Measurements from ENCODE around the gene ZNRF1.
"Not testable (repeated sequence)": the region's sequence is repeated elsewhere in the genome, so short reads cannot be mapped to it uniquely, and the experiment has no call there.

The ZNRF1 gene

DNA sequence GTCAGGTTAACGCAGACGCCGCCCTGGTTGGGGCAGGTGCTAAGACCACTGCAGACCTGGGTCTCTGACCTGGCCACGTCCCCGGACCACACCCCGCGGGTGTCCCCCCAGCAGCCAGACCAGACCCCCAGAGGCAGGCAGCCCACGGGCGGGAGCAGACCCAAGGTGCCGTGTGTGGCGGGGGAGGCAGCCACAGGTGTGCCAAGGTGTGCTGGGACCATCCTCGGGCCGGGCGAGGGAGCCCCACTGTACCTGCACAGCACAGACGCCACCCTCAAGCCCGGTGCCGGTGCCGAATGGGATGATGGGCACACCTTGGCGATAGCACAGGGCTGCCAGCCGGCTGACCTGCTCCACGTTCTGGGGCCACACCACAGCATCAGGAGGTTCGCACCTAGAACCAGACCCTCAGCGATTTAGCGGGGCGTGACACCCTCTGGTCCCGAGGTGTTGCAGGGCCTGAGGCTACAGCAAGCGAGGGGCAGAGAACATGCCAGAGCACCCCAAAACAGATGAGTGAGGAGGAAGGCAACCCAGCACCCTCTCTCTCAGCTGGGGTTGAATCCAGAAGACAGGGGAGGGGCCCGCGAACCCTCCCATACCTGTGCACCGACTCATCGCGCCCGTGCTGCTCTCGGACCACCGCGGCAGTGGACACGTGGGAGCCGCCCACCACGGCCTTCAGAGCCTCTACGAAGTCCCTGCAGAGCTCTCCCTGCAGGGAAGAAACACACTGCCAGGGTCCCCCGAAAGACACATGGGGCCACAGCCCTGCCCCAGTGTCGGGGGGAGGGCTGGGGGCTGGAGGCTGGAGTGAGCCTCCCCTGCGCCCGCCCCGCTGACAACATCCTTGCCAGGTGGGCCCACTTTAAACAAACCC is 116.4 kb downstream of the ZNRF1 start:
- DNase-seq (ENCODE audit: low read depth), result no peak

DNA sequence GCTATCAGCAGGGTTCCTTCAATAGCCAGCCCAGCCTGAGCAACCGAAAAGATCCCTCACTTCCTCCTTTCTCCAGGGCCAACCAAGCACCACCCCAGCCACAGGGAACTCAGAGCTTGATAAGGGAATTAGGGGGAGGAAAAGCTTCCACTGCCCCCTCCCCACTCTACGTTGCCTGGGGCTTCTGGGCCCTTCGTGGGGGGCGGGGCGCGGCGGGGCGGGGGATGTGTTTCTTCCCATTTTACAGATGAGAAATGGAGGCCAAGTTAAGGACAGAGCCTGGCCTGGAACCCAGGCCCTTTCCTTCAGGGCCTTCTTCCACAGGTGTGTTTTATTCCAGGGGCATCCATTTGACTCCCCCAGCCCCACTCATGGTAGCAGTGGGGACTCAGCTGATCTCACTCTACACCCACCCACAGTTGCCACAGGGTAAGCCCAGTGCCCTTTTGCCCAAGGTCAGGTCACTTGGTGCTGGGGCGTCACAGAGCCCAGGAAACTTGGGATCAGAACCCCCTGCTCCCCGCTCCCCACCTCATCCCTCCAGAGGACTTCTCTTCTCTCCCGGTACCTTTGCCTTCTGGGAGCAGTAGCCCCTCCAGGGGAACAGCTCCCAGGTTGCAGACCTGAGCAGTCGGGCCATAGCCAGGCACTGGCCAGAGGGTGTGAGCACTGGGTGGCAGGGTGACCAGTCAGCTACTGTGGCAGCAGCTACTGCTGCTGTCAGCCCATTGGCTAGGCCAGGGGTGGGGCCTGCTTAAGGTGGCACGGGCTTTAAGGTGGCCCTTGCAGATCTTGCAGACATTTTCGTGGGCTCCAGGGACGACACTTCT is 117.5 kb downstream of the ZNRF1 start, which contains the start of gene LDHD:
LDHD (minus strand) TSS at position 700 of the 830 bp plus-strand sequence; CDS start at position 640, 60 bp downstream.
- no peak for DNase-seq (ENCODE audit: low read depth)

DNA sequence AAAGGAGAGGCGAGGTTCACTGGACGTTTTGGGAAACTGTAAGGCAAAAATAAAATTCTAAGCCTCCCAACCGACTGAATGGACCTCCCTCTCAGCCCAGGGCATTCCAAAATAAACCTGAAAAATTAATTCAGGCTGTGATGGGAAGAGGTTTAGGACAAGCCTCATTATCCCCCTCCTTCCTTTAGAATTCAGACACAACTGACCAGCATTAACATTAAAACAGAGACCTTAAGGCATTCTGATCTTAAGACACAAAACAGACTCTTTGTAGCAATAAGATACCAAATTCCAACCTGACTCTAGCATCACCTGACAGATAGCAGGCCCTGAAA is 118.1 kb downstream of the ZNRF1 start:
- DNase-seq (ENCODE audit: low read depth), result no peak

DNA sequence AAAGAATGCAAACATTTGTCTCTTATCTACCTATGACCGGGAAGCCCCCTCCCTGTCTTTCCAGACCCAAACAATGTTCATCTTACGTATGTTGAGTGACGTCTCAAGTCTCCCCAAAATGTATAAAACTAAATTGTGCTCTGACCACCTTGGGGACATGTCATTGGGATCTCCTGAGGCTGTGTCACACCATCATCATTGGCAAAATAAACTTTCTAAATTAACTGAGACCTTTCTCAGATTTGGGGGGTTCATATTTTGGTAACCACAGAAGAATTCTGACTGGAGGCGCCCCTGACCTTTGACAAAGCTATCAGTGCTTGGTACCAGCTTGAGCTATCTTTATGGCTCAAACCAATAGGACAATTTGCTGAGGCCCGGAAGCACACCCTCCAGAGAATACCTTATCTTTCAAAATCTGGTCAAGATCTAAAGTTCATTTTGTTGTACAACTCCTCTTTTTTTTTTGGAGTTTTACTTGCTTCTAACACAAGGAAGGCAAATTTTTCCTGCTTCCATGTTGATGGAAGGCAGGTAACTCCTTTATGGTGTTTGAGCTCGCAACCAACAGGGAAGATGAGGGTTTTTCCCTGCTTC is 120.2 kb downstream of the ZNRF1 start:
- no peak for DNase-seq (ENCODE audit: low read depth)

DNA sequence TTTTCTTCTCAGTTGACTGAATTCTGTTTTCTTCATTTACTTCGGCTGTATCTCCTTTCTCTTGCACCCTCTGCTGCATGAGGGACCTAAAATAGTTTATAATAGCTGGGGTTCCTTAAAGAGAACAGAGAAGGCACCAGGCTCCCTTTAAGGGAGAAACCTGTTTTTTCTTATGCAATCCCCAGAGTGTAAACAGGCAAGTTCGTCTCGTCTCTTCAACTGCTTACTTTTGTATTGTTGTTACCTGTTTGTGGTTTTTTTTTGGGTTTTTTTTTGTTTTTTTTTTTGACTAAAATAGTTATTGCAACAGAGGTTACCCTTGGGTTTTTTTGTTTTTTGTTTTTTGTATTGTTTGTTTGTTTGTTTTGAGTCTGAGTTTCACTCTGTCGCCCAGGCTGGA is 121.4 kb downstream of the ZNRF1 start:
- DNase-seq (ENCODE audit: low read depth), result no peak

DNA sequence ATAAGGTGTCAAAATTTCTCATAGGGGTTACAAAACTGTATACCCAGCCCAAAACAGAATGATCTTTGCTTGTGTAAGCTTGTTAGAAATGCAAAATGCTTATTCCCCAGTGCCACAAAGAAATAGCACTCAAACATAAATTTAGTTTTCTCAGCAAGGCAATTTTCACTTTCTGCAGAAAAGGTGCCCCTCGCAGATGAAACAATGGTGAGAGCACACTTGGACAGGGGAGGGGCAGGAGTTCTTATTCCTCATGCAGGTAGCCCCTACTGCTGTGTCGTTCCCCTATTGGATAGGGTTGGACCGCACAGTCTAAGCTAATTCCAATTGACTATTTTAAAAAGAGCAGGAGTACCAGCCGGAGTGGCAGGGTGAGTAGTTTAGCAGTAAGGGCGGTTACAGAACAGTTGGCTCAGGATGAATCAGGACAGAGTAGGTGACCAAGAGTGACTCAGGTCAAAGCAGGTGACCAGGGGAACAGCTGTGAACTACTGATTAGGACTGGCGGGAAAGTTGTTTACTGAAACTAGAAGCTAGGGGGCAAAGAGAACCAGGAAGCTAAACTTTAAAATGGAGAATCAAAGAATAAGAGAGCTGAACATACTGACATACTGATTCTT is 123.2 kb downstream of the ZNRF1 start:
- DNase-seq (ENCODE audit: low read depth), result no peak

DNA sequence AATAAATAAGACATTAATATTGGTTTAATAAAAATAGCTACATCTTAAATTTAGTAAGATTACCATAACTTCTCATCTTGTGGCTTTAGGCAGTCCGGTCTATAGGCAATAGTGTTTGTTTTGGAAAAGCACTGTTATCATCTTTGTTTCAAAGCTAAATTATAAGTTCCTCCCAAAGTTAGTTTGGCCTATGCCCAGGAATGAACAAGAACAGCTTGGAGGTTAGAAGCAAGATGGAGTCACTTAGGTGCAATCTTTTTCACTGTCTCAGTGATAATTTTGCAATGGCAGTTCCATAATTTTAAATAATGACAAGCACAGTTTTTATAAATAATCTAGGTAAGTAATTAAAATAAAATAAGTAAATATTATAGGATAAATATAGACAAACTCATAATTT is 123.8 kb downstream of the ZNRF1 start:
- DNase-seq (ENCODE audit: low read depth), result no peak

DNA sequence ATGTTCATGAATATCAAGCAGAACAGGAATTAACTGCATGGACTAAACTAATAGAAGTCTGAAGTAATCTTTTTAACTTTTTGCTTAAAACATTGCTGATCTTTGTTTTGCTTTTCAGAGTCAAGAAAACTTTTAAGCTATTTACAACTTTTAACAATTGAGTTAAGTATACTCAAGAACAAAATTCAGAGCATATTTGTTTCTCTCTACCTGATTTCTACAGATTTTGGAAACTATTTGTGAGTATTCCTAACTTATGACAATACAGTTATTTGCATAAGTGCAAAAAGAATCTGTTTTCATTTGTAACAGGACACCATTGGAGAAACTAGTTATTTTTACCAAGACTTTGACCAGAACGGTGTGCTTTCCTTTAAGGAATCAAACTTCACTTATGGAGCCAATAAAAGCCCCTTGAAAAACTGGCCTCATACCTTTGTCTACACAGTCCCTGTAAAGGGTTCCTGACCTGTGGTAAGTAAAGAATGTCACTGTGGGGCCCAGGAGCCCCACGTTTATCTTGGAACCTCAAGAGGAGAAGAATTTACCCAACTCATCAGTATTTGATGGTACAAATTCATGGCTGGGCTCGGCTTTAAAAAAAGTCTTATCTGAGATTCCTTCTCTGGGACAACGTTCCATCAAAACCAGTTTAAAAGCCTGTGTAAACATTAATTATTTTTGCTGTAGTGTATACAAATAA is 129.0 kb downstream of the ZNRF1 start:
- DNase-seq (ENCODE audit: low read depth), result no peak

DNA sequence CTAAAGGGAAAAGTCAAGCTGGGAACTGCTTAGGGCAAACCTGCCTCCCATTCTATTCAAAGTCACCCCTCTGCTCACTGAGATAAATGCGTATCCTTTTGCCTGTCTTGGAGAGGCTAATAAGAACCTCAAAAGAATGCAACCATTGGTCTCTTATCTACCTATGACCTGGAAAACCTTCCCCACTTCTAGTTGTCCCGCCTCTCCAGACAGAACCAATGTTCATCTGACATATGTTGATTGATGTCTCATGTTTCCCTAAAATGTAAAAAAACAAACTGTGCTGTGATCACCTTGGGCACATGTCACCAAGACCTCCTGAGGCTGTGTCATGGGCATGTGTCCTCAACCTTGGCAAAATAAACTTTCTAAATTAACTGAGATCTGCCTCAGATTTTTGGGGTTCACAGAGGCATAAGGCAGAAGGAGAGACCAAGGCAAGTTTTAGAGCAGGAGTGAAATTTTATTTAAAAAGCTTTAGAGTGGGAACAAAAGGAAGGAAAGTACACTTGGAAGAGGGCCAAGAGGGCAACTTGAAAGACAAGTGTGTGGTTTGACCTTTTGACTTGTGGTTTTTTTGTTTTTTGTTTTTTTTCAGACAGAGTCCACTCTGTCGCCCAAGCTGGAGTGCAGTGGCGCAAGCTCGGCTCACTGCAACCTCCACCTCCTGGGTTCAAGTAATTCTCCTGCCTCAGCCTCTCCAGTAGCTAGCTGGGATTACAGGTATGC is 130.8 kb downstream of the ZNRF1 start:
- not testable (repeated sequence) for DNase-seq (ENCODE audit: low read depth)

DNA sequence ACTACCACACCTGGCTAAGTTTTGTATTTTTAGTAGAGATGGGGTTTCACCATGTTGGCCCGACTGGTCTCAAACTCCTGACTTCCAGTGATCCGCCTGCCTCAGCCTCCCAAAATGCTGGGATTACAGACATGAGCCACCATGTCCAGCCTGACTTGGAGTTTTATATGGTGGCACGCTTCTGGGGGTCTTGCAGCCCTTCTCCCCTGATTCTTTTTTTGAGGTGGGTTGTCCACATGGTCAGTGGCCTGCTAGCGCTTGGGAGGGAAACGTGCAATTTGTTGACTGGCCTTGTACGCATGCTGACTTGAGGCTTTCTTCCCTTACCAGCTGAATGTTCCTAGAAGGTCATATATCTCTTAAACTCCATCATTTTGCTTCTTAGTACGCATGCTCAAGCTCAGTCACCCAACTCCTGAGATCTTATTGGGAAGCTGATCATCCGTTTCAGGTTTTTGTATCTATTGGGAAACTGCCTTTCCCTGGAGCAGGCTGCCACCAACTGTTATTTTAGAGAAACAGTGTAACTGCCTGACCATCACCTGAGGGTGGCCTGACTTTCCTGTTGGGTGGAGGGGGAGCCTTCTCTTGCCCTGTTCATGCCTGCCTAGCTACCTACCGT is 131.4 kb downstream of the ZNRF1 start:
- no peak for DNase-seq (ENCODE audit: low read depth)

DNA sequence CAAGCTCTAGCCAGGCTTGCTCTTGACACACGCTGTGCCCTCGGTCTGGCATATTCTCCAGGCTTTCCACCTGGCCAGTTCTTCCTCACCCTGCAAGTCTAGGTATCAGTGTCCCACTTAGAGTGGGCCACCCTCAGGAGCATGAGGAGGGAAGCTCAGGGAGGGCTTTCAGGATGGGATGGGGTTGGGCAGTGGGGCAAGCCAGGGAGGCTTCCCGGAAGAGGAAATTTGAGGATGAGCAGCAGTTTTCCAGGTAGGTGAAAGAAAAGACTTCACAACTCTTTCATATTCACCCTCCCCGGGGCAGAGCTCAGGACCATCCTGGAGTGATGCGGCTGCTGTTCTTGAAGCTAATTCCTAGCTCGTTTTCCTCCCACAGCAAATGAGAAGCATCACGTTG is 132.3 kb downstream of the ZNRF1 start:
- DNase-seq (ENCODE audit: low read depth), result no peak

DNA sequence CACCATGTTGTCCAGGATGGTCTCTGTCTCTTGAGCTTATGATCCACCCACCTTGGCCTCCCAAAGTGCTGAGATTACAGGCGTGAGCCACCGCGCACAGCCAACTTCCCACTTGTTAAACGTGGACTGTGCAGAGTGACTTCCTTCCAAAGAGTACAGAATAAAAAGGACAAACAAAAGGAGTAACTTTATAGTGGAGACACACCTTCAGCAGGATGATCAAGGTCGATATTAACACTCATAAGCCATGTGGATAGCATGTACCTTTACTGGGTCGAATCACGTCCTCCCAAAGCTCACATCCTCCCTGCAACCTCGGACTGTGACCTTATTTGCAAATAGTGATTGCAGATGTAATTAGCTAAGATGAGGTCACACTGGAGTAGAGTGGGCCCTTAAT is 139.4 kb downstream of the ZNRF1 start:
- no peak for DNase-seq (ENCODE audit: low read depth)

DNA sequence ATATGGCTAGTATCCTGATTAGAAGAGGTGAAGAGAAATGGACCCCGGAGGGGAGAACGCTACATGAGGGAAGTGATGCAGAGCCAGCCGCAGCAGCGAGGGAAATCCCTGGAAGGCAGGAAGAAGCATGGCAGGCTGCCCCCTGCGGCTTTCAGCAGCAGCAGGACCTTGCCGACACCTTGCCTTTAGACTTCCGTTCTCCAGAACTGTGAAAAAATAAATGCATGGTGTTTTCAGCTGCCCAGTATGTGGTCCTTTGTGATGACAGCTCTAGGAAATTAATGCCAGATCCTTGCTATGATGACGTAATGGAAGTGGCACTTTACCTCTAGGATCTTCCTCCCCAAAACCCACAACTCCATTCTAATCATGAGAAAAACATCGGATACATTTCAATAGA is 139.8 kb downstream of the ZNRF1 start:
- no peak for DNase-seq (ENCODE audit: low read depth)

DNA sequence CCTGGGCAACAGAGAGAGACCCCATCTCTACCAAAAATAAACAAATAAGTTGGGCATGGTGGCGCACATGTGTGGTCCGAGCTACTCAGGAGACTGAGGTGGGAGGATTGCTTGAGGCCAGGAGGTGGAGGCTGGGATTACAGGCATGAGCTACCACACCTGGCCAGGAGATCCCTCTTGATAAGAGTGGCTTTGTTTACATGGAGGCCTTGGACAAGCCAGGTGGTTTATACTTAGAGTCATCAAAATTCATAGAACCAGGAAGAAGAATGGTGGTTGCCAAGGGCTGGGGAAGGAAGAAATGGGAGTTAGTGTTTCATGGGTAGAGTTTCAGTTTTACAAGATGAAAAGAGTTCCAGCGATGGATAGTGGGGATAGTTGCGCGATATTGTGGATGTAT is 140.7 kb downstream of the ZNRF1 start:
- no peak for DNase-seq (ENCODE audit: low read depth)

DNA sequence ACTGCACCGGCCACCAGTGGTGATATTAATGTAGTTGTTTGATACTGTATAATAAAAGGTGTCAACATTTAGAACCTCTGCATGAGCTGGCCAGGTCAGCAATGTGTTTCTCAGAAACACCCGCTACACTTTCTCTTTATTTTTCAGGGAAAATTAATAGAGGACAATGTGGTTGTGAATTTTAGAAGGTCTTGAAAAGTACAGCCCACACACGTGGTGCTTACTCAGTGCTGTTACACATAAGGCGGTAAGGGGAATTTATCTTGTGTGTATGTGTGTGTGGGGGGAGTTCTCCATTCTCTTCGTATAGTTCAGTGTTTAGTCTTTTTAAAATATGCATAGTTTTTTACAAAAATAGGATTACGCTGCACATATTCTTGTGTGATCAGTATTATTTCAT is 145.1 kb downstream of the ZNRF1 start:
- DNase-seq (ENCODE audit: low read depth), result no peak

DNA sequence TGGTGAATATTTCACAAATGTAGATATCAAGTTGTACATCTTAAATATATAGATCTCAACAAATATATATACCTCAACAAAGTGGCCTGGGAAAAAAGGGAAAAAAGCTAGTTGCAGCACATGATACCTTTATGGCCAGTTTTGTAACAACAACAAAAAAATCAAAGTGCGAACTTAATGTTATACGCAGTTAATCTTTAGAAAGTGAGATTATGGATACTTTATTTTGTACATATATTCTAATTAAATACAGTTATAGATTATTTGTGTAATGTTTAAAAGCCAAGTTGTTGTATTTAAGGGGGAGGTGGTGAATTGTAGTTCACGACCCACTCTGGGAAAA is 149.1 kb downstream of the ZNRF1 start:
- DNase-seq (ENCODE audit: low read depth), result no peak

DNA sequence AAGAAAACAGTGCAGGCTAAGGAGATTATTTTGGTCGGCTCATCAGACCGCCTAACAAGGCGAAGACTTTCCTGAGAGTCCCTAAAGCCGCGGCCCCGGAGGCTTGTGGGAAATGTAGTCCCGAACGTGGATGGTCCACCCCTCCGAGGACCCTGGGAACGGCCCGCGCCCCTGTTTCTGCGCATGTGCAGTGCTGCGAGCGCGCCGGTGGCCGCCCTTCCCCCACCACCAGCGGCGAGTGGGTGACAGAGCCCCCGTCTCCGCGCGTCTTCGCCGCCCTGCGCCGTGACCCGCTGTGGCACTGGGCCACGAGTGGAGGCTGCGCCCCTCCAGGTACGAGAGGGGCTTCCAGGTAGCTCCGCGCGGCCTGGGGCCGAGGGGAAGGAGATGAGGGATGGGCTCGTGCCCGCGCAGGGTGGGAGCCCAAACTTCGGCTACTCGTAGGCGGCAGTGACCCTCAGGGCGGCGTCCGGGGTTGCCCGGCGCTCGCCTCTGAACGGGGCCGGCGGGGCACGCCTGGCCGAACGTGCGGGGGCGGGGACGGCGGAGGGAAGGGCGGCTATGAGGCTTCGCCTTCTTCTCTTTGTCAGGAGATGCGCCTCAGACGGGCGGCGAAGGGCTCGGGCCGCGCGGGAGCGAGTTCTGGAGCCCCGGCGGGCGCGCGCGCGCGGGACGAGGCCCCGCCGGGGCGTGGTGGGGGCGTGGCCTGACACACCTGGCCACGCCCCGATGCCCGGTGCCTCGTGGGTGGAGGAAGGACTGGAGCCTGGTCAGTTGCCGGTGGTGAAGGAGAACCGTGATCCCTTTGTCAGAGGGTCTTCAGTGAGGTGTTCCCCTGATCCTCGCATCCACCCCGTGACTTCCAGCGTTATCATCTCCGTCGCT is 149.7 kb downstream of the ZNRF1 start, which contains the start of gene ZFP1:
ZFP1 (plus strand) TSS at position 214 of the 885 bp plus-strand sequence. CDS start 4,428 bp downstream, outside the sequence.
- peak; percentile 92 for DNase-seq (ENCODE audit: low read depth)

DNA sequence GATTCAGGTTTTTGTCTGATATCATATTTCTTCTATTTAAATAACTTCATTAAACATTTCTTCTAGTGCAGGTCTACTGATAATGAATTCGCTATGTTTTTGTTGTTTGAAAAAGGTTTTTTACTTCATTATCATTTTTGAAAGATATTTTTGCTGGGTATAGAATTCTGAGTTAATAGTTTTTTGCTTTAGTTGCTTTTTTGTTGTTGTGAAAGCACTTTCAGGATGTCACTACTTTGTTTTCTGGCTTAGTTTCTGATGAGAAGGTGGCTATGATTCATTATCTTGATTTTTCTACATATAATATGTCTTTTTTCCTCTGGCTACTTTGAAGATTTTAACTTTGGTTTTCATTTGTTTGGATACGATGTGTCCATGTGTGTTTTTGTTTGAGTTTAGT is 153.0 kb downstream of the ZNRF1 start:
- DNase-seq (ENCODE audit: low read depth), result no peak

DNA sequence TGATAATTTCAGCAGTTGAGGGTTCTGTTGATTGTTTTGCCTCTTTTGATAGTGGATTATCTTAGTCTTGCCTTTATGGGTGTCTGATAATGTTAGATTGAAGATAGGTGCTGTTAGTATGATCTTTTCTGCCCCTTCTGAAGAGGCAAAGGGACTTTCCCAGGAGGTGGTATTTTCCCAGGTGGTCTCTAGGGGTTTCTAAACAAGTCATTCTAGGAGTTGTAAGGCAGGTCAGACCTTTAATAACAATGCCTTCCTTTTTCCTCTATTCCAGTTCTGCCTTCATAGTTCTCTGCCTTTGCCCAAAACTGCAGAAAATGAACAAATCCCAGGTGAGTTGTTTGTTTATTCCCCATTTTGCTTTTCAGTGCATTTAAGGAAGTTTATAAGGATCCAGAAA is 153.8 kb downstream of the ZNRF1 start:
- no peak for DNase-seq (ENCODE audit: low read depth)

DNA sequence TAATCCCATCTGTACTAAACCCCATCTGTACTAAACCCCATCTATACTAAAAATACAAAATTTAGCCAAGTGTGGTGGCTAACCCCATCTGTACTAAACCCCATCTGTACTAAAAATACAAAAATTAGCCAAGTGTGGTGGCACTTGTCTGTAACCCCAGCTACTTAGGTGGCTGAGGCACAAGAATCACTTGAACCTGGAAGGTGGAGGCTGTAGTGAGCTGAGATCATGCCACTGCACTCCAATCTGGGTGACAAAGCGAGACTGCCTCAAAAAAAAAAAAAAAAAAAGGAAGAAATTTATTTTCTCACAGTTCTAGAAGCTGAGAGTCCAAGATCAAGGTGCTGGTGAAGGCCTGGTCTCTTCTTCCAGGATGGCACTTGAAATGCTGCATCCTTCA is 161.6 kb downstream of the ZNRF1 start:
- DNase-seq (ENCODE audit: low read depth), result no peak
